HG02973 (cell line): ENCODE measurements around the gene DST.
"Not testable (repeated sequence)": the region's sequence is repeated elsewhere in the genome, so short reads cannot be mapped to it uniquely, and the experiment has no call there.

Experiments
- ATAC-seq: cut with Tn5 transposase; IDR thresholded peaks from one replicate; pipeline ENCODE4 v1.9.1; 2021; ENCODE audit warnings: moderate library complexity; ENCODE audit not compliant: unreplicated experiment

The DST gene

GRCh38 chr6:56518995-56519767 lies 123.5 kb downstream of the DST start:
- ATAC-seq, result no peak

- no peak for ATAC-seq
Measured at GRCh38 chr6:56517155-56517745, 125.4 kb downstream of the DST start.

- ATAC-seq, result no peak
Measured at GRCh38 chr6:56516003-56516402, 126.7 kb downstream of the DST start.

GRCh38 chr6:56515081-56515905 lies 127.4 kb downstream of the DST start:
- ATAC-seq, result no peak

GRCh38 chr6:56514395-56514794 lies 128.3 kb downstream of the DST start:
- ATAC-seq, result no peak

GRCh38 chr6:56513631-56514030 lies 129.1 kb downstream of the DST start:
- no peak for ATAC-seq

GRCh38 chr6:56511591-56511990 lies 131.1 kb downstream of the DST start:
- no peak for ATAC-seq

- no peak for ATAC-seq
Measured at GRCh38 chr6:56510984-56511531, 131.6 kb downstream of the DST start.

GRCh38 chr6:56509031-56509430 lies 133.7 kb downstream of the DST start:
- ATAC-seq, result no peak

- no peak for ATAC-seq
Measured at GRCh38 chr6:56507517-56507916, 135.2 kb downstream of the DST start.

GRCh38 chr6:56505512-56506260 lies 137.0 kb downstream of the DST start:
- ATAC-seq, result no peak

- ATAC-seq, result no peak
Measured at GRCh38 chr6:56501993-56502392, 140.7 kb downstream of the DST start.

- ATAC-seq, result no peak
Measured at GRCh38 chr6:56499095-56499494, 143.6 kb downstream of the DST start.

- no peak for ATAC-seq
Measured at GRCh38 chr6:56497691-56498090, 145.0 kb downstream of the DST start.

GRCh38 chr6:56497240-56497639 lies 145.4 kb downstream of the DST start:
- ATAC-seq, result no peak

- ATAC-seq, result not testable (repeated sequence)
Measured at GRCh38 chr6:56496650-56497049, 146.0 kb downstream of the DST start.

GRCh38 chr6:56495654-56496053 lies 147.0 kb downstream of the DST start:
- ATAC-seq, result no peak

GRCh38 chr6:56491606-56492328 lies 150.9 kb downstream of the DST start:
- ATAC-seq, result no peak

GRCh38 chr6:56490993-56491392 lies 151.7 kb downstream of the DST start:
- no peak for ATAC-seq

- ATAC-seq, result no peak
Measured at GRCh38 chr6:56489559-56489958, 153.1 kb downstream of the DST start.
